HL-60 (cell line): ENCODE data around the gene ANXA1.

Source experiments
- DNase-seq, 2 experiments: peaks; one replicate each; pipeline ENCODE4 v3.0.0-alpha.2; 2010 to 2020; ENCODE audit warnings: low read depth in 1 of 2, low spot score in 1 of 2
- H3K27ac ChIP-seq: fragments of 250-450 bp; sonication (Bioruptor Pico); replicated peaks from 2 replicates; pipeline ENCODE4 v1.5.1; 2020; ENCODE audit warnings: mild to moderate bottlenecking, moderate library complexity
- H3K27me3 ChIP-seq: fragments of 250-450 bp; sonication (Bioruptor Pico); 2 replicates; pipeline ENCODE4 v1.5.1; 2021; ENCODE audit warnings: mild to moderate bottlenecking, moderate library complexity; ENCODE audit not compliant: insufficient read depth, poor library complexity, severe bottlenecking
- H3K4me3 ChIP-seq: replicated peaks from 2 replicates; pipeline ENCODE4 v1.5.1; 2011; ENCODE audit warnings: mild to moderate bottlenecking, control low read depth, low read length; ENCODE audit not compliant: insufficient read depth
- GABPA ChIP-seq: IDR thresholded peaks from 2 replicates; pipeline ENCODE4 v1.6.1; 2012; ENCODE audit warnings: low read depth
- POLR2AphosphoS5 ChIP-seq: IDR thresholded peaks from 2 replicates; pipeline ENCODE4 v1.6.1; 2012; ENCODE audit warnings: low read depth
- REST ChIP-seq: IDR thresholded peaks from 2 replicates; pipeline ENCODE4 v1.6.1; 2012; ENCODE audit warnings: low read depth; ENCODE audit not compliant: insufficient replicate concordance
- SPI1 ChIP-seq: IDR thresholded peaks from 2 replicates; pipeline ENCODE4 v1.6.1; 2012; ENCODE audit warnings: low read depth, mild to moderate bottlenecking, borderline replicate concordance
- TF ChIP-seq, protein P1 (sequence below): IDR thresholded peaks from one replicate; pipeline ENCODE4 v1.5.1; 2011; ENCODE audit warnings: low read length, control low read depth, inconsistent platforms; ENCODE audit not compliant: insufficient read depth

ANXA1 gene

DNA sequence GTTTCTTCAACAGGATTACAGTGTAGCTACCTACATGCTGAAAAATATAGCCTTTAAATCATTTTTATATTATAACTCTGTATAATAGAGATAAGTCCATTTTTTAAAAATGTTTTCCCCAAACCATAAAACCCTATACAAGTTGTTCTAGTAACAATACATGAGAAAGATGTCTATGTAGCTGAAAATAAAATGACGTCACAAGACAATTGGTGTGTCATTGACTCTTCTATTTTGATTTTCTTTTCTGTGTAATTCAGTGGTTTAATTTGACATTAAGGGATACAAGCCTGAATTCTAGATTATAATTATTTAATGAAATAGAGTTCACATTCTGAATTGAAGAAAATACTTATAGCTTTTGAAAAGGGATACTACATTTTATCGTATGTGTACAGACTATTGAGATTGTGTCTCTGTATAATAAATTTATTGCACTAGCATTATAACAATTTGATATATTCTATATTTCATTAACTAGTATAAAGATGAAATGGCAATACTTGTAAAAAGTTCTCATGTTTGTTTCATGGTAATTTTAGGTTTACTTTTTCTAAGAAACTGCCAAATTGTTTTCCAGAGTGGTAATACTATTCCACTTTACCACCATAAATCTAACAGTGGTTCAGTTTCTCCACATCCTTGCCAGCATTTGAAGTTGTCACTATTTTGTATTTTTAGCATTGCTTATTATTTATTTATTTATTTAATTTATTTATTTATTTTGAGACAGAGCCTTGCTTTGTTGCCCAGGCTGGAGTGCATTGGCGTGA is 18.7 kb downstream of the ANXA1 start:
- no peaks in the 10 kb centered on the region for H3K27me3 ChIP-seq
- TF ChIP-seq REST (no peak), GABPA (no peak), SPI1 (no peak), POLR2AphosphoS5 (no peak)
- TF ChIP-seq, protein P1, sequence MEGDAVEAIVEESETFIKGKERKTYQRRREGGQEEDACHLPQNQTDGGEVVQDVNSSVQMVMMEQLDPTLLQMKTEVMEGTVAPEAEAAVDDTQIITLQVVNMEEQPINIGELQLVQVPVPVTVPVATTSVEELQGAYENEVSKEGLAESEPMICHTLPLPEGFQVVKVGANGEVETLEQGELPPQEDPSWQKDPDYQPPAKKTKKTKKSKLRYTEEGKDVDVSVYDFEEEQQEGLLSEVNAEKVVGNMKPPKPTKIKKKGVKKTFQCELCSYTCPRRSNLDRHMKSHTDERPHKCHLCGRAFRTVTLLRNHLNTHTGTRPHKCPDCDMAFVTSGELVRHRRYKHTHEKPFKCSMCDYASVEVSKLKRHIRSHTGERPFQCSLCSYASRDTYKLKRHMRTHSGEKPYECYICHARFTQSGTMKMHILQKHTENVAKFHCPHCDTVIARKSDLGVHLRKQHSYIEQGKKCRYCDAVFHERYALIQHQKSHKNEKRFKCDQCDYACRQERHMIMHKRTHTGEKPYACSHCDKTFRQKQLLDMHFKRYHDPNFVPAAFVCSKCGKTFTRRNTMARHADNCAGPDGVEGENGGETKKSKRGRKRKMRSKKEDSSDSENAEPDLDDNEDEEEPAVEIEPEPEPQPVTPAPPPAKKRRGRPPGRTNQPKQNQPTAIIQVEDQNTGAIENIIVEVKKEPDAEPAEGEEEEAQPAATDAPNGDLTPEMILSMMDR = no peak
- no peak overlapping the region for H3K27ac ChIP-seq
- DNase-seq = no peak
- no peak overlapping the region for H3K4me3 ChIP-seq

DNA sequence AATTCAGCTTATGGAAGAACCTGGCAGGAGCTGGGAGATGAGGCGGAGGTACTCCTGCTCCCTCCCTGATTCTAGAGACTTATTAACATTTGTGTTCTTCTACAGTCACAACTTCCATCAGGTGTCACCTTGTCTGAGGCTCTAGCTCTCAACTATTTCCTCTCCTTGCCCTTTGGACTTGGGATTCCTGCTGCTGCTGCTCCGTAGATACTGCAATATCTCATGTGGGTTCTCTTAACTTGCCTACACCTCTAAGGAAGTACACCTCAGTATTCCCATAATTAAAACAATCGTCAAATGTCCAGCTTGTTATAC is 21.2 kb downstream of the ANXA1 start:
- TF ChIP-seq POLR2AphosphoS5 (no peak), GABPA (no peak), SPI1 (no peak), REST (no peak)
- TF ChIP-seq, protein P1 = no peak
- no peaks in the 10 kb centered on the region for H3K27me3 ChIP-seq
- H3K4me3 ChIP-seq = no peak overlapping the region
- no peak for DNase-seq
- H3K27ac ChIP-seq = no peak overlapping the region

DNA sequence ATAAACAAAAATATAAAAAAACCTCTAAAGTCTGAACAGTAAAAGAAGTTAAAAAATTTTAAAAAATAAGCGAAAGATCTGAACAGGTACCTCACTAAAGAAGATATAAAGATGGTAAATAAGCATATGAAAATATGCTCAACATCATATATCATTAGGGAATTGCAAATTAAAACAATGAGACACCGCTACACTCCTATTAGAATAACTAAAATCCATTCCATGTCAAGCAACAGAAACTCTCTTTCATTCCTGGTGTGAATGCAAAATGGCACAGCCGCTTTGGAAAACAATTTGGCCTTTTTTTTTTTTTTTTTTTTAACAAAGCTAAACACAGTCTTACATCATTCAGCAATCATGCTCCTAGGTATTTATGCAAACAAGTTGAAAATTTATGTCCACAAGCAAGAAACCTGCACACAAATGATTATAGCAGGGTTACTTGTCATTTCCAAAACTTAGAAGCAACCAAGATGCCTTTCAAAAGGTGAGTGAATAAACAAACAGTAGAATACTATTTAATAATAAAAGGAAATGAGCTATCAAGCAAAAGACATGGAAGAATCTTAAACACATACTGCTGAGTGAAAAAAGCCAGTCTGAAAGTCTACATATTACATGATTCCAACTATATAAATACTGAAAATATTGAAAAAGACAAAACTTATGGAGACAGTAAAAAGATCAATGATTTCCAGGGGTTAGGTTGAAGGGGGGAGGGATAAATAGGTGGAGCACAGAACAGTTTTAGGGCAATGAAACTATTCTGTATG is 22.1 kb downstream of the ANXA1 start:
- H3K27me3 ChIP-seq = no peaks in the 10 kb centered on the region
- no peak for TF ChIP-seq REST
- DNase-seq = no peak
- no peak overlapping the region for H3K27ac ChIP-seq
- no peak overlapping the region for H3K4me3 ChIP-seq
